ENCODE data around the gene SEC23A.
"Not testable (repeated sequence)": the region's sequence is repeated elsewhere in the genome, so short reads cannot be mapped to it uniquely, and the experiment has no call there.

Gene SEC23A

GRCh38 chr14:39102969-39103957 is at the start of gene SEC23A:
SEC23A (minus strand) TSS chr14:39103235; CDS start chr14:39096118, 7,117 bp downstream.
- peak; percentile 81 to 92 (median 83) for DNase-seq

GRCh38 chr14:39145266-39145966 is 42.4 kb upstream of the SEC23A start:
- DNase-seq, result no peak

GRCh38 chr14:39143226-39143625 is 40.2 kb upstream of the SEC23A start:
- peak; percentile 5 to 18 (median 11) for DNase-seq

GRCh38 chr14:39141623-39142022 is 38.6 kb upstream of the SEC23A start:
- DNase-seq, result not testable (repeated sequence)

GRCh38 chr14:39140170-39140569 is 37.1 kb upstream of the SEC23A start:
- DNase-seq, result no peak

- no peak for DNase-seq
Measured at GRCh38 chr14:39138440-39138839, 35.4 kb upstream of the SEC23A start.

GRCh38 chr14:39137835-39138234 is 34.8 kb upstream of the SEC23A start:
- DNase-seq, result not testable (repeated sequence)

- DNase-seq, result no peak
Measured at GRCh38 chr14:39122330-39123138, 19.5 kb upstream of the SEC23A start.

- peak; percentile 97 to 98 (median 98) for DNase-seq
Measured at GRCh38 chr14:39114073-39114838, 11.2 kb upstream of the SEC23A start, which contains the start of gene GEMIN2. GEMIN2 (plus strand) TSS chr14:39114323; CDS start chr14:39114339, 16 bp downstream.

GRCh38 chr14:39113685-39114072 is 10.6 kb upstream of the SEC23A start:
- DNase-seq, result no peak

- DNase-seq, result no peak
Measured at GRCh38 chr14:39109893-39110715, 7.1 kb upstream of the SEC23A start.

- no peak for DNase-seq
Measured at GRCh38 chr14:39108791-39109190, 5.8 kb upstream of the SEC23A start.

GRCh38 chr14:39107591-39107996 is 4.6 kb upstream of the SEC23A start:
- DNase-seq, result peak; percentile 4 to 35 (median 23)

GRCh38 chr14:39104078-39104801 is 1.2 kb upstream of the SEC23A start:
- not testable (repeated sequence) for DNase-seq

- DNase-seq, result peak in 2 of 3 donors; percentile 33 to 34
Measured at GRCh38 chr14:39102265-39102968, 618 bp downstream of the SEC23A start.

GRCh38 chr14:39099748-39100147 is 3.3 kb downstream of the SEC23A start:
- DNase-seq, result no peak

- DNase-seq, result not testable (repeated sequence)
Measured at GRCh38 chr14:39099215-39099614, 3.8 kb downstream of the SEC23A start.

GRCh38 chr14:39097159-39097558 is 5.9 kb downstream of the SEC23A start:
- no peak for DNase-seq

- DNase-seq, result no peak
Measured at GRCh38 chr14:39094515-39094914, 8.5 kb downstream of the SEC23A start.

- no peak for DNase-seq
Measured at GRCh38 chr14:39091716-39092115, 11.3 kb downstream of the SEC23A start.

Measured in suppressor macrophage treated with lipopolysaccharide for 1 hour (primary cell).